HepG2 (cell line): Measurements from ENCODE around the gene ZNF22. TPM values are rescaled to one million over a fixed set of nuclear protein-coding genes. Genes with fewer than 3 reads are reported as not detected.

Experiments used
- ATF5 ChIP-seq: sonication (generic); formaldehyde crosslinking; IDR thresholded peaks from 2 replicates; pipeline ENCODE4 v1.4.0; 2020; ENCODE audit warnings: mild to moderate bottlenecking, low read depth, missing genetic modification reagents
- BRD4 ChIP-seq: sonication (generic); formaldehyde crosslinking; IDR thresholded peaks from 2 replicates; pipeline ENCODE4 v1.4.0; 2020; ENCODE audit warnings: missing genetic modification reagents
- CEBPB ChIP-seq: IDR thresholded peaks from 2 replicates; pipeline ENCODE4 v1.6.1; 2011; ENCODE audit warnings: low read depth, low read length, improper control_type of control experiment, borderline replicate concordance
- IRF2 ChIP-seq: IDR thresholded peaks from 2 replicates; pipeline ENCODE4 v1.6.1; 2018; ENCODE audit warnings: missing genetic modification reagents, missing compliant biosample characterization
- MBD4 ChIP-seq: IDR thresholded peaks from 2 replicates; pipeline ENCODE4 v1.6.1; 2012; ENCODE audit warnings: low read length, inconsistent platforms, borderline replicate concordance
- MXD1 ChIP-seq: sonication (generic); formaldehyde crosslinking; IDR thresholded peaks from 2 replicates; pipeline ENCODE4 v1.4.0; 2020; ENCODE audit warnings: mild to moderate bottlenecking, missing genetic modification reagents
- NBN ChIP-seq: fragments of 450-650 bp; conservative IDR thresholded peaks from 2 replicates; pipeline ENCODE4 v1.6.1; 2017
- NFKB2 ChIP-seq: sonication (generic); formaldehyde crosslinking; IDR thresholded peaks from 2 replicates; pipeline ENCODE4 v1.4.0; 2020; ENCODE audit warnings: missing genetic modification reagents, borderline replicate concordance
- PHF21A ChIP-seq: sonication (generic); formaldehyde crosslinking; IDR thresholded peaks from 2 replicates; pipeline ENCODE4 v1.5.0; 2020; ENCODE audit warnings: mild to moderate bottlenecking, missing genetic modification reagents
- SAFB2 ChIP-seq: sonication (generic); formaldehyde crosslinking; IDR thresholded peaks from 2 replicates; pipeline ENCODE4 v1.5.1; 2020; ENCODE audit warnings: missing genetic modification reagents, low read depth, mild to moderate bottlenecking, borderline replicate concordance
- THYN1 ChIP-seq: sonication (generic); formaldehyde crosslinking; IDR thresholded peaks from 2 replicates; pipeline ENCODE4 v1.8.1; 2023; ENCODE audit warnings: low read depth, mild to moderate bottlenecking, moderate library complexity, missing genetic modification reagents, borderline replicate concordance
- ZKSCAN8 ChIP-seq: IDR thresholded peaks from 2 replicates; pipeline ENCODE4 v1.6.1; 2016; ENCODE audit warnings: borderline replicate concordance, missing genetic modification reagents, missing compliant biosample characterization
- ZNF224 ChIP-seq: sonication (generic); formaldehyde crosslinking; IDR thresholded peaks from 2 replicates; pipeline ENCODE4 v1.5.0; 2020; ENCODE audit warnings: mild to moderate bottlenecking, missing genetic modification reagents
- ZNF317 ChIP-seq: sonication (generic); formaldehyde crosslinking; IDR thresholded peaks from 2 replicates; pipeline ENCODE4 v1.5.0; 2020; ENCODE audit warnings: mild to moderate bottlenecking, missing genetic modification reagents
- ZNF569 ChIP-seq: sonication (generic); formaldehyde crosslinking; IDR thresholded peaks from 2 replicates; pipeline ENCODE4 v1.5.0; 2020; ENCODE audit warnings: mild to moderate bottlenecking, missing genetic modification reagents, moderate library complexity, borderline replicate concordance
- ZNF691 ChIP-seq: sonication (generic); formaldehyde crosslinking; IDR thresholded peaks from 2 replicates; pipeline ENCODE4 v1.4.0; 2020; ENCODE audit warnings: missing genetic modification reagents, low read depth, mild to moderate bottlenecking, borderline replicate concordance
- ZNF710 ChIP-seq: sonication (generic); formaldehyde crosslinking; IDR thresholded peaks from 2 replicates; pipeline ENCODE4 v1.5.0; 2020; ENCODE audit warnings: mild to moderate bottlenecking, missing genetic modification reagents, borderline replicate concordance
- ZNF891 ChIP-seq: sonication (generic); formaldehyde crosslinking; IDR thresholded peaks from 2 replicates; pipeline ENCODE4 v1.5.0; 2020; ENCODE audit warnings: mild to moderate bottlenecking, missing genetic modification reagents
- polyA plus RNA-seq, 8 experiments: library from polyadenylated mRNA; depleted of rRNA in 3 of 8; stranded (reverse) in 7 of 8; unstranded in 1 of 8; fragments of >200 nt; fragmentation: Illumina TruSeq in 4 of 8; extraction: Trizol in 4 of 8; gene quantifications; 2 replicates each; pipeline versions ENCODE4 v1.2.1 to v1.2.3, GENCODE V29; 2011 to 2016; ENCODE audit warnings: low read depth in 4 of 8, missing spikeins in 1 of 8, mixed read lengths in 1 of 8; ENCODE audit not compliant: insufficient read depth in 1 of 8
- total RNA-seq, 5 experiments: library from RNA; depleted of rRNA; stranded (reverse); fragments of >200 nt; fragmentation: Illumina TruSeq; extraction: Trizol; gene quantifications; 2 replicates each; pipeline ENCODE4 v1.2.3, GENCODE V29; 2016; ENCODE audit warnings: low read depth in 1 of 5

ZNF22 gene
- total and polyA plus RNA-seq, 2 of the 13 experiments (the other 11 are each of a cell fraction or from before 2014, with no cell fraction given): 0.40 to 1.3 TPM

GRCh38 chr10:44995914-44996669 is 4.6 kb upstream of the ZNF22 start (continued):
- TF ChIP-seq ZNF710 (CRISPR knock-in tag): 0 out of 2 replicates have a peak, but pooled peaks have one; percentile 4
- TF ChIP-seq SAFB2 (CRISPR knock-in tag): no peak; the same call in 1 of the 2 replicates
- 0 out of 2 replicates have a peak, but pooled peaks have one; percentile 37 for TF ChIP-seq BRD4
- peak; percentile 83; the same call in 1 of the 2 replicates for TF ChIP-seq CEBPB
- TF ChIP-seq NFKB2 (CRISPR knock-in tag): no peak
- peak; percentile 83 for TF ChIP-seq ZNF224 (CRISPR knock-in tag)
- no peak for TF ChIP-seq NBN
- TF ChIP-seq ZNF691 (CRISPR knock-in tag): no peak
- peak; percentile 55; the same call in 1 of the 2 replicates for TF ChIP-seq IRF2 (CRISPR knock-in tag)
- no peak for TF ChIP-seq MXD1
- TF ChIP-seq ATF5 (CRISPR knock-in tag): no peak
- no peak for TF ChIP-seq ZNF569
- TF ChIP-seq ZKSCAN8: peak; percentile 53; the same call in 1 of the 2 replicates
- peak; percentile 70; the same call in 1 of the 2 replicates for TF ChIP-seq ZNF891
- TF ChIP-seq ZNF317 (CRISPR knock-in tag): no peak
- TF ChIP-seq MBD4: no peak
- peak; percentile 74 for TF ChIP-seq PHF21A
- no peak for TF ChIP-seq THYN1 (CRISPR knock-in tag)
